HG03139 (cell line): ENCODE measurements around the gene LAMTOR2.
A peak's percentile ranks its signal among the peaks of the same experiment; 100 is the strongest.
"Not testable (repeated sequence)": the region's sequence is repeated elsewhere in the genome, so short reads cannot be mapped to it uniquely, and the experiment has no call there.

Experiments
- ATAC-seq: cut with Tn5 transposase; IDR thresholded peaks from one replicate; pipeline ENCODE4 v1.9.1; 2021; ENCODE audit not compliant: unreplicated experiment

Gene LAMTOR2

GRCh38 chr1:156054500-156055280, at the start of gene LAMTOR2:
TSS of gene LAMTOR2 (plus strand) at chr1:156054782. CDS start at chr1:156054890, 108 bp downstream.
- peak; percentile 64 for ATAC-seq

DNA sequence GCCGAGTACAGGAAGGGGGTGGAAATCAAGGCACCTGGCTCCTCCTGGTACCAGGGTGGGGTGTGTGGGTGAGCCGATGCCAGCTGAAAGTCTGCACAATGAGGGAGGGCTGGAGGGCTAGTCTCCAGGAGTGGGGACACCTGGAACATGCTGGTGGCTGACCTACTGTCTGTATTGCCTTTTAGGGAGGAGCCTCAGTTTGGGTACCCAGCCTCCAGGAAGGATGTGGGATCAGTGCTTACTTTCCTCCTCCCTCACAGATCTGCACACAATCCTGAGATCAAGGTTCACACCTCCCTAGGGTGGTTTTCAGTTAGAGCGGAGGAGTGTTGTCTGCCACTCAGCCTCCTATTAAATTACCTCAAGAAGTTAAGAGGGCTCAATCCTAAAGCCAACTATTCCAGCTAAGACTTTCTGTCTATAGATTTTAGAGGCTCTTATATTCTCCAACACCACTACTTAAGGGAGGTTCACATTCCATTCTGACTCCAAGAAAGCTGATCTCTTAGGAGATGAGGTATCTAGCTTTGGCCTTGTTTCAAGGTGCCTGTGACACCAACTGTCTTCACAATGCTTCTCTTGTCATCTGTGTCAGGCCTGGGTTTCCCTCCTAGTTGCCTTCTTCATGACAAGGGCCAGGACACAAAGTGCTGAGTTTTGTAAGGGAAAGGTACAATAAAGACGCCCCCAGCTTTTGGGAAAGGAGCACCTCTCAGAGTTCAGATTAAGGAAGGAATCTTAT, 49.6 kb upstream of the LAMTOR2 start:
- no peak for ATAC-seq

- ATAC-seq = no peak
These were observed 47.8 kb upstream of the LAMTOR2 start for GRCh38 chr1:156006666-156007376.

DNA sequence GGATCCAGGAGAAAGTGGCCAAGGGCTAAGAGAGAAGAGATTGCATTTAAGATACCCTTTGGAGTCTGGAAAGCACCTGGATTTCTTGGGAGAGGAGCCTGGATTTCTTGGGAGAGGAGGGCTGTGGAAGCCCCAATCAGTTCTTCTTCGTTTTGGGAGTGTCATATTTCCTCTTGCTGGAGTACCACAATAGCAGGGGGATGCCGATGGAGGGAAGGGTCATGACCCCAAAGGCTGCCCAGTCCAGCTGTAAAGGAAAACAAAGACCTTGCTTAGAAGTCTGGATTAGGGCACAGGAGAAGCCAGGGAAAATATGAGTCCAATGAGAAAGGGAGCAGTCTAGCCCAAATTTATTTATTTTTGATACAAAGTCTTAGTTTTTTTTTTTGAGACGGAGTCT, 45.2 kb upstream of the LAMTOR2 start:
- no peak for ATAC-seq

DNA sequence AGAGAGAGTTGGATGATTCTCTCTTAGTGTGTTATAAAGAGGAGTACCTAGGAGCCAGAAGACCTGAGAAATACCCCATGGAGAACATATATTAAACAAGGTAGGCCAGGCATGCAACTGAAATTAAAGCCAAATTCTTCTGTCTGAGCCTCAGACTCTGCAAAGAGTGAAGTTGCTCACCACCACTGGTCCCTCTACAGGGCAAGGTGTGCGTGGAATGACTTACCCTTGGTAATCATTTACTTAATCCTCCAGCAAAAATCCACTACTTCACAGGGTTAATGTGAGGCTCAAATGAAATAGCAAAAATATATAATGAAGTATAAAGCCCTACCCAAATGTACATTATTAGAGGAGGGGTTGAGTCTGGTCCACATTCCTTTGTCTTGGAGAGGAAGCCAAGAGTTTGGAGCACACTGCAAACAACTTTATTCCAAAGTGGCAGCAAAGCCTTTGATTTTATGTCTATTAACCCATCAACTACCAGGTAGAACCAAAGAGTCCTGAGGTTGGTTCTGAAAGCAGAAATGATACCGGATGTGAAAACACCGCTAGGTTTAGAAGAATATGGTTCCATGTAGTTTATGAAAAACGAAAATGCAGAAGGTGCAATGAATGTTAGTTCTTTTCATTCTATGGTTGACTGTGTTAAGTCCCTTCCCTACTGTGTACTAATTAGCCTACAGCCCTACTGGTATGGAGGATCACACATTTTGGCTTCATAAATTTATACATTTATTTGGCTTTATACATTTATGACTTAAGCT, 42.3 kb upstream of the LAMTOR2 start:
- peak; percentile 86 for ATAC-seq

- no peak for ATAC-seq
These were observed 39.8 kb upstream of the LAMTOR2 start for GRCh38 chr1:156014829-156015228.

DNA sequence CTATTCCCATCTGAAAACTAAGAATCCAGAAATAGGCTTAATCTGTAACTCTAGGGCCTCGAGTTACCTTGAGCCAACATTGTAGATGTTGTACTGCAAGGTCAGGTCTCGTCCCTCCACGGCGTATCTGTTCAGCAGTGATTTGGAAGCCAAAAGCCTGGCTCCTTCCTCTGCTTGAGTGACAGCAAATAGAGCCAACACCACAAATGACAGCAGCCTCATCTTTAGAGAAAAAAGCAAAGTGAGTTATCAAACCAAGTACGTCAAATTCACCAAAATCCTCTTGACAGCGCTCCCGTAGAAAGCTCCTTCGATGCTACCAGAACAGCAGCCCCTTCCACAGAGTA, 34.7 kb upstream of the LAMTOR2 start:
- ATAC-seq = no peak

GRCh38 chr1:156020293-156021092, 34.1 kb upstream of the LAMTOR2 start, which contains the start of gene SSR2:
TSS of gene SSR2 (minus strand) at chr1:156020951. CDS start at chr1:156020167, 784 bp downstream.
- peak; percentile 97 for ATAC-seq

DNA sequence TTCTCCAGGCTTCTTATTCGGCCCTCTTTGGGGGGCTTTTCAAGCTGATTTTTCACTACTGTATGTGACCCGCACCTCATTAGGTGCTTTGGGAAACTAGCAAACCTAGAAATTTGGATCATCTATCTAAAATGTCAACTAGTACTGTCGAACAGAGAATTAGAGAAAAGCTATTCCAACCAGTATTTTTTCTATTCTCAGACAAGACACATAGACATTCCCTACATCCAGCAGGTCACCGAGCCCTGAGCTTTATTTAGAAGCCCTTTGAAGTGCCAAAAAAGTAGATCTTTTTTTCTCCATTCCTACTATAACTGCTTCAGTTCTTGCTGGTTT, 33.5 kb upstream of the LAMTOR2 start:
- ATAC-seq = no peak

DNA sequence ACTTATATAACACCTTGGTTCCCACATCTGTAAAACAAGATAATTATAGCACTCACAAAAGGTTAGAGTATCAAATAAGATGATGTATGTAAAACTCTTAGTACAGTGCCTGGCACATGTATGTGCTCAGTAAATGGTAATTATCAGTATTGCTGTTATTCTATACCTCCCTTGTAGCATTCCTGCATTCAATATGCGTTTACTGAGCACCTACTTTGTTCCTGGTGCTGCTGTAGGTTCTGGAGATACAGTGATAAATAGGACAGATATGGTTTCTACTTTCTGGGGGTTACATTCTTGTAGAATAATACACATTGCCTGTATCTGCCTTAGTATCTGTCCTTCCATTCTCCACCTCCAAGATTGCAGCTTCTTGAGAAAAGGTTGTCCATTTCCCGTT, 32.6 kb upstream of the LAMTOR2 start:
- no peak for ATAC-seq

GRCh38 chr1:156024801-156025200, 29.8 kb upstream of the LAMTOR2 start:
- ATAC-seq = no peak

- no peak for ATAC-seq
These were observed 28.7 kb upstream of the LAMTOR2 start for GRCh38 chr1:156025876-156026275.

GRCh38 chr1:156026588-156026987, 28.0 kb upstream of the LAMTOR2 start:
- no peak for ATAC-seq

GRCh38 chr1:156033011-156033410, 21.6 kb upstream of the LAMTOR2 start:
- ATAC-seq = no peak

DNA sequence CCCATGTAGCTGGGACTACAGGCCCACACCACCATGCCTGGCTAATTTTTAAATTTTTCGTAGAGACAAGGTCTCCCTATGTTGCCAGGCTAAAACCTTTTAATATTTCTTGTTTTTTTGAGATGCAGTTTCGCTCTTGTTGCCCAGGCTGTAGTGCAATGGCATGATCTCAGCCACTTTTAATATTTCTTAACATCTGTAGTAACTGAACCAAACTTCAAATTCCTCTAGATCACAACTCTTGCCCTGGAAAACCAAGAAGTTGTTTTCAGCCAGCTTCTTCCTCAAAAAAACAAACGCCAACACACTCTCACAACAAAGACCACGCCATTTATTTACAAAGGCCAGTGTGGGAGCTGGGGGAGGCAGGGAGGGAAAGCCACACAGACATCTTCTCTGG, 19.6 kb upstream of the LAMTOR2 start:
- ATAC-seq = not testable (repeated sequence)

GRCh38 chr1:156042828-156043227, 11.8 kb upstream of the LAMTOR2 start:
- ATAC-seq = no peak

DNA sequence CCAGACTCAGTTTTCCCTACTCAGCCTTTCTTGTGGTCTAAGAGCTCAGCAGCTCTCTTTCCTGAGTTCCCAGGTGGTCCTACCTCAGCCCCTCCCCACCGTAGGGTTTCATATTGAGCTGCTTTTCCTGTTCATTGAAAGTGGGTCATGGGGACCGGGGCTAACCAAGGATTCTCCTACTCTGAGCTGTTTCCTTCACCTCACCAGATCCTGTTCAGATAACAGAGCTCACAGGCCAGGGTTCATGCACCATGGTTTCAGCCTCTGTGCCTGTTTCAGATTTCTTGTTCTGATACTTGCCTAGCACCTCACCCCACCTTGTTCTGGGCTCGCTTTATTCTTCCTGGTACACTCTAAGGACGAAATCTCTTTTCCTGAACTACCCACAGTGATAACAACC, 9.5 kb upstream of the LAMTOR2 start:
- ATAC-seq = no peak

DNA sequence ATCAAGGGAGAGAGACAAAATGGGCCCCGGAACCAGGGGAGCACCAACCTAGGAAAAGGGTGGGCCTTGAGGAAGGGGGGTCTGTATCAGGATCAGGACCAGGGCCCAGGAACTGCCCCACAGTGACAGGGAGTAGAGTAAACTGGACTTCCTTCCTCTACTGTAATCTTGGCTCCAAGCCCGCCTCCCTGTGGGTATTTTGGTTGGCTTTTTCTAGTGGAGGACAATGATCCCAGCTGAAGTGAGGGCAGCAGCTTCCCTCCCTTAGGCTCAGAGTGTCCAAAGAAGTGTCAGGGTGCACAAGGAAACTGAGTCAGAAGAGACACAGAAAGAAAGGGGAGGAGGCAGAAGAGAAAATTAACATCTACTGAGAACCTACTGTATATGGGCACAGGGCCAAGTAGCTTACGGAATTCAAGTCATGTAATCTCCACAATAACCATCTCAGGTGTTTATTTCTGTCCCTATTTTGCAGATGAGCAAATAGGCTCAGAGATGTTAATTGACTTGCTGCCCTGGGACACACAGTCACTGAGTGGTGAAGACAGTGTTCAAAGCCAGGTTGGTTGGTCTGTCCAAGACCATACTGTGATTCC, 5.8 kb upstream of the LAMTOR2 start:
- ATAC-seq = no peak

- ATAC-seq = no peak
These were observed 4.2 kb upstream of the LAMTOR2 start for GRCh38 chr1:156050376-156050775.
